CD4-positive, alpha-beta T cell (primary cell): ENCODE measurements around the gene P3H2. TPM values are rescaled to one million over a fixed set of nuclear protein-coding genes. Genes with fewer than 3 reads are reported as not detected.

Experiments used
- ATAC-seq: fragments of 200-7000 bp; cut with Tn5 transposase; one replicate; pipeline ENCODE4 v1.10.0; 2022; ENCODE audit warnings: mild to moderate bottlenecking; ENCODE audit not compliant: poor library complexity
- CTCF ChIA-PET: fragments of 350-600 bp; sonication (Branson Sonifier 250); formaldehyde crosslinking; loops from one replicate; lab custom pipeline; 2021; ENCODE audit warnings: antibody characterized with exemption, inconsistent platforms; lab: Charles Lee
- POLR2A ChIA-PET: fragments of 350-600 bp; sonication (Branson Sonifier 250); formaldehyde crosslinking; loops from one replicate; lab custom pipeline; 2021; ENCODE audit warnings: antibody characterized with exemption, inconsistent platforms; lab: Charles Lee
- DNase-seq, 14 experiments: peaks; one replicate each; pipeline ENCODE4 v3.0.0-alpha.2; 2013 to 2020; ENCODE audit warnings: mixed read lengths in 2 of 14
- H3K27ac ChIP-seq, 2 donors: one replicate each; pipeline versions ENCODE4 v1.5.1 to v1.7.0; 2013; ENCODE audit warnings: low read length in 2 of 2, low read depth in 1 of 2, mild to moderate bottlenecking in 1 of 2
- H3K27me3 ChIP-seq, 2 experiments: 1 replicate in 1 of 2; 2 replicates in 1 of 2; pipeline versions ENCODE4 v1.6.1 to v1.7.0; 2013; ENCODE audit warnings: low read length in 2 of 2, control low read depth in 1 of 2, mild to moderate bottlenecking in 1 of 2, moderate library complexity in 1 of 2; ENCODE audit not compliant: insufficient read depth in 2 of 2, control insufficient read depth in 1 of 2
- H3K36me3 ChIP-seq: one replicate; pipeline ENCODE4 v1.6.1; 2013; ENCODE audit warnings: low read length, control low read depth; ENCODE audit not compliant: insufficient read depth
- H3K4me1 ChIP-seq: one replicate; pipeline ENCODE4 v1.6.1; 2013; ENCODE audit warnings: low read length, control low read depth; ENCODE audit not compliant: insufficient read depth
- H3K4me3 ChIP-seq: one replicate; pipeline ENCODE4 v1.5.1; 2013; ENCODE audit warnings: mild to moderate bottlenecking, low read length, moderate library complexity
- H3K9me3 ChIP-seq, 2 experiments: 1 replicate in 1 of 2; 2 replicates in 1 of 2; pipeline versions ENCODE4 v1.6.1 to v1.7.0; 2013; ENCODE audit warnings: low read length in 2 of 2, mild to moderate bottlenecking in 2 of 2, control low read depth in 1 of 2, moderate library complexity in 1 of 2; ENCODE audit not compliant: control insufficient read depth in 1 of 2, insufficient read depth in 1 of 2
- H3K27ac Mint-ChIP-seq: one replicate; pipeline ENCODE4 v1.8.0; 2020; ENCODE audit warnings: mixed read lengths
- H3K27me3 Mint-ChIP-seq: one replicate; pipeline ENCODE4 v1.8.0; 2021; ENCODE audit warnings: mixed read lengths
- H3K36me3 Mint-ChIP-seq: one replicate; pipeline ENCODE4 v1.8.0; 2021; ENCODE audit warnings: low read depth, mixed read lengths
- H3K4me1 Mint-ChIP-seq: one replicate; pipeline ENCODE4 v1.8.0; 2021; ENCODE audit warnings: low read depth, mixed read lengths
- H3K4me3 Mint-ChIP-seq: one replicate; pipeline ENCODE4 v1.8.0; 2020; ENCODE audit warnings: mild to moderate bottlenecking, mixed read lengths
- H3K9me3 Mint-ChIP-seq: one replicate; pipeline ENCODE4 v1.8.0; 2020; ENCODE audit warnings: mixed read lengths
- CTCF ChIP-seq: fragments of 200-600 bp; IDR thresholded peaks from one replicate; pipeline ENCODE4 v1.8.0; 2022; ENCODE audit warnings: antibody characterized with exemption, mild to moderate bottlenecking
- intact Hi-C, 2 experiments: fragments of 100-400 bp; cut with DNase I in 1 of 2; cut with micrococcal nuclease in 1 of 2; formaldehyde crosslinking; loops; one replicate each; pipeline versions ENCODE4 v1.15.1 to v1.9.0; 2023 to 2025; cut with DNase I, micrococcal nuclease
- total RNA-seq, 174 experiments: library from RNA in 2 of 174; stranded (reverse) in 2 of 174; gene quantifications; one replicate each; pipeline ENCODE4 v1.2.3 and lab custom pipeline; 2021 to 2026

P3H2 gene
- total RNA-seq, 2 experiments from 2014 or later, result not detected

DNA sequence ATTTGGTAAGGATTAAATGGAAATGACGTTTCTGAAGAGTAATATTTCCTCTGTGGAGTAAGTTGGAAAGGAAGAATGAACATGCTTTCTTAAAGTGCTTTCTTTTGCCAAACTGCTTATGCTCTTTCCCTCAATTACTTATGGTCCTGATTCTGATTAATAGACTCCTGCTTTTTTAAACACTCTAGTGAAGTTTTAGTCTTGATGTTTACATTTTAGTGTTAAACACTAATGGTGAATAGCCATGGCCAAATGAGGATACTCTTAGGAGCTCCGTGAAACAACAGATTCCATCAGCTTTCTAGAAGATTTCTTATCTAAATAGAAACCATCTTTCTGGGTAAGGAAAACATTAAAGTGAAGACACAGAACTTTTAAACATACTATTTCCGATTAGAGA is 117.6 kb downstream of the P3H2 start:
- H3K4me3 Mint-ChIP-seq, result no peak overlapping the region
- H3K36me3 Mint-ChIP-seq, result no peaks in the 10 kb centered on the region
- POLR2A ChIA-PET, result no interaction called here
- TF ChIP-seq CTCF, result no peak
- no peaks in the 10 kb centered on the region for H3K4me1 Mint-ChIP-seq
- no peaks in the 10 kb centered on the region for H3K4me1 ChIP-seq
- no peaks in the 10 kb centered on the region for H3K36me3 ChIP-seq
- H3K27me3 Mint-ChIP-seq, result peaks cover 22% of the 10 kb centered on the region
- H3K27ac ChIP-seq, result no peak overlapping the region
- CTCF ChIA-PET, result no interaction called here
- DNase-seq (no peak), ATAC-seq (no peak)
- no peaks in the 10 kb centered on the region for H3K9me3 ChIP-seq
- intact Hi-C loops, result no loop called here
- H3K4me3 ChIP-seq, result no peak overlapping the region
- H3K27ac Mint-ChIP-seq, result no peak overlapping the region
- H3K9me3 Mint-ChIP-seq, result no peaks in the 10 kb centered on the region
- H3K27me3 ChIP-seq, result no peaks in the 10 kb centered on the region

- TF ChIP-seq CTCF, result no peak
- H3K27me3 Mint-ChIP-seq, result peaks cover 17% of the 10 kb centered on the region
- CTCF ChIA-PET, result no interaction called here
Observed at GRCh38 chr3:190001426-190001825, 119.3 kb downstream of the P3H2 start.

GRCh38 chr3:190000861-190001196 is 119.9 kb downstream of the P3H2 start:
- ChIA-PET POLR2A (interaction anchor here (0.7 kb wide), 1 partner anchor 166 kb away, joined by 3 read pairs; no protein-coding TSS in a partner anchor), CTCF (no interaction called here)
- Histone ChIP-seq H3K4me3 (no peak overlapping the region), H3K27ac (no peak overlapping the region), H3K27me3 (peaks cover 0 to 5% of the 10 kb centered on the region in 2 experiments), H3K36me3 (no peaks in the 10 kb centered on the region), H3K9me3 (no peaks in the 10 kb centered on the region), H3K4me1 (no peaks in the 10 kb centered on the region)
- Mint-ChIP-seq H3K27ac (no peak overlapping the region), H3K4me3 (no peak overlapping the region), H3K4me1 (no peaks in the 10 kb centered on the region), H3K27me3 (peaks cover 17% of the 10 kb centered on the region), H3K9me3 (no peaks in the 10 kb centered on the region), H3K36me3 (no peaks in the 10 kb centered on the region)
- ATAC-seq, result no peak
- TF ChIP-seq CTCF, result no peak
- intact Hi-C loops, result no loop called here
- DNase-seq, result no peak

More at GRCh38 chr3:190001426-190001825, 119.3 kb downstream of the P3H2 start:
- Histone ChIP-seq H3K4me3 (no peak overlapping the region), H3K9me3 (no peaks in the 10 kb centered on the region), H3K36me3 (no peaks in the 10 kb centered on the region), H3K27me3 (no peaks in the 10 kb centered on the region), H3K4me1 (no peaks in the 10 kb centered on the region), H3K27ac (no peak overlapping the region)
- Mint-ChIP-seq H3K4me1 (no peaks in the 10 kb centered on the region), H3K27ac (no peak overlapping the region), H3K36me3 (no peaks in the 10 kb centered on the region), H3K4me3 (no peak overlapping the region), H3K9me3 (no peaks in the 10 kb centered on the region)
- intact Hi-C loops, result no loop called here
- POLR2A ChIA-PET, result no interaction called here
- ATAC-seq (no peak), DNase-seq (no peak)
